Right cardiac atrium (tissue), 5 donors: ENCODE data around the gene NPFFR1. TPM values are rescaled to one million over a fixed set of nuclear protein-coding genes. Genes with fewer than 3 reads are reported as not detected.
"Not testable (repeated sequence)": the region's sequence is repeated elsewhere in the genome, so short reads cannot be mapped to it uniquely, and the experiment has no call there.

ENCODE experiments used
- ATAC-seq, 2 donors: fragments of 200-7000 bp; cut with Tn5 transposase; one replicate each; pipeline versions ENCODE4 v1.8.0 to v1.9.1; 2020; ENCODE audit warnings: moderate library complexity in 2 of 2, mild to moderate bottlenecking in 1 of 2
- DNase-seq, 3 donors: peaks; one replicate each; pipeline ENCODE4 v3.0.0-alpha.2; 2020
- H3K27ac ChIP-seq: one replicate; pipeline ENCODE4 v1.5.1; 2013; ENCODE audit warnings: mild to moderate bottlenecking, low read length, control low read depth, moderate library complexity
- H3K27me3 ChIP-seq: one replicate; pipeline ENCODE4 v1.6.1; 2013; ENCODE audit not compliant: control insufficient read depth, insufficient read depth
- H3K4me1 ChIP-seq: one replicate; pipeline ENCODE4 v1.6.1; 2013; ENCODE audit warnings: low read length; ENCODE audit not compliant: control insufficient read depth, insufficient read depth
- H3K4me3 ChIP-seq: one replicate; pipeline ENCODE4 v1.5.1; 2013; ENCODE audit warnings: low read length, control low read depth
- H3K9me3 ChIP-seq: one replicate; pipeline ENCODE4 v1.6.1; 2013; ENCODE audit warnings: low read length; ENCODE audit not compliant: control insufficient read depth
- WGBS: extraction: QIAGEN DNeasy Blood & Tissue Kit; methylation state at CpG from one replicate; pipeline ENCODE4 v1.1.7; 2013; 5-methylcytosine and 5-hydroxymethylcytosine counted together
- intact Hi-C, 4 donors: fragments of 100-400 bp; cut with DNase I; formaldehyde crosslinking; loops; one replicate each; pipeline versions ENCODE4 v1.11.0 to v1.14.0; 2022 to 2023
- polyA plus RNA-seq: library from polyadenylated mRNA; stranded (reverse); fragments of 200-250 nt; gene quantifications from one replicate; pipeline ENCODE4 v1.2.3, GENCODE V29; 2013
- total RNA-seq, 4 donors: library from RNA; stranded (reverse); fragmentation: NEBNext Ultra II Directional; extraction: Animal tissue kit (Norgen Biotek cat#: 25700); gene quantifications; one replicate each; pipeline ENCODE4 v1.2.1, GENCODE V29; 2021
- donor health status: healthy with polysubstance abuse.
- donor health status: DM: no; HTN: yes; CAD: no.
- donor health status: DM: no; HTN: no; CAD: no.
- donor health status: DM: no; HTN: yes; CAD: no; lungs with severe emphysema.
- donor health status: DM: yes; HTN: yes; CAD: no.

NPFFR1 gene
- total and polyA plus RNA-seq, 5 donors: 0.02 to 0.03 TPM; not detected in 3

DNA sequence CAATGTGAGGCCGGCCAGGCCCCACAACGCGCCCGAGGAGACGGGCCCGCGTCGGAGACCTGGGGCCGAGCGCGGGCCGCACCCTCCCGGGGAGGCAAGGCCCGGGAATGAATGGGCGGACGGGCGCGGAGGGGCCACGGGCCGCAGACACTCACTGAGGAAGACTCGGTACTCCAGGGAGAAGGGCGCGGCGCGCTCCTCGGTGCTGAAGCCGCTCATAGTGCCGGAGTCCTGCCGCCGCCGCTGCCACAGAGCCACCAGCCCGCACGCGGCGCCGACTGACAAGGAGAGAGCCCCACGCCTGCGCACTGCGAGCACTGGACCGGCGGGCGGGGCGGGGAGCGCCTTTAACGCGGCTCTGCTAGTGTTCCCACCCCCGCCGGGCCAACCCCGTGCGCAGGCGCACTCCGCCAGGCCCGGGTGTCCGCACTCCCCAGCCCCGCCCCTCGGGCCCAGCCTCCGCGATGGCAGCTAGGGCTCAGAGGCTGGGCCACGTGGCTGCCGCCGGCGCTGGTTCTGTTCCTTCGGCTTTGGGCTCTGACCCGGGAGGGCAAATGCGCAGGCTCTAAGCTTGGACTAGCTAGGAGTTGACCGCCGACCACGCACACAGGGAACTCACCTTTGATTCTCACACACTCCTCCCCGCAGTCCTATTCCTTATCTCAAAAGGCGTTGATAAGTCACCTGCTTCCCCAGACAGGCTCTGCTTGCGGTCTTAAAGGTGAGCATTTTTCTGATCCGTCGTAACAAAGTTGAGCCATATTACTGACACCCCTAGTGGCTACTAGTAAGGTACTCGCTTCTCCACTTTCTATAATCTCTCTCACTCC lies 50.5 kb downstream of the NPFFR1 start, which contains the start of gene PPA1:
Gene PPA1, minus strand, starts transcription at position 321 of the 830 bp plus-strand sequence. Its CDS starts 102 bp downstream, at position 219.
- Histone ChIP-seq H3K4me1 (no peaks in the 10 kb centered on the region), H3K9me3 (no peaks in the 10 kb centered on the region), H3K4me3 (peak within 1 kb of the TSS; percentile 87), H3K27ac (peak within 1 kb of the TSS; percentile 76), H3K27me3 (no peaks in the 10 kb centered on the region)
- intact Hi-C loops: no loop called here
- WGBS: under 1% methylated on average over 74 of the region's 74 CpGs
- DNase-seq (peak; percentile 99 to 100 (median 100)), ATAC-seq (peak; percentile 99)

DNA sequence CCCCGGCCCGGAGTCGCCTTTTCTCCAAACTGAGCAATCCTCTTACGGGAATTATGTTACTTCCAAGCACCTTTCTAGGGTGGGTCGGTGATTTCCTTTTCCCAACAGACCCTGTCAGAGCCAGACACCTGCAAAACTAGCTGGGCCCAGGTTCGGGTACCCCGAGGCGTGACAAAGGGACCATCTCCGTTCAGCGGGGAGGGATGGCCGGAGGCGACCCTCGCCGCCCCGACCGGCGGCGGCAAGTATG lies 51.0 kb downstream of the NPFFR1 start:
- WGBS: under 1% methylated on average over 18 of the region's 18 CpGs
- DNase-seq: no peak
- ATAC-seq: no peak
- intact Hi-C loops: no loop called here
- H3K27me3 ChIP-seq: no peaks in the 10 kb centered on the region
- H3K4me3 ChIP-seq: peak overlapping the region; percentile 87
- no peaks in the 10 kb centered on the region for H3K4me1 ChIP-seq
- H3K9me3 ChIP-seq: no peaks in the 10 kb centered on the region
- peak overlapping the region; percentile 42 for H3K27ac ChIP-seq

GRCh38 chr10:70232155-70232858 lies 51.5 kb downstream of the NPFFR1 start:
- WGBS: 10% methylated on average over 39 of the region's 39 CpGs
- Histone ChIP-seq H3K9me3 (no peaks in the 10 kb centered on the region), H3K27me3 (no peaks in the 10 kb centered on the region), H3K27ac (peak overlapping the region; percentile 42), H3K4me1 (peaks cover under 1% of the 10 kb centered on the region), H3K4me3 (peak overlapping the region; percentile 87)
- intact Hi-C loops: no loop called here
- peak in 2 of 3 donors; percentile 64 to 75 for DNase-seq
- peak; percentile 9 to 28 for ATAC-seq

- no peaks in the 10 kb centered on the region for H3K27me3 ChIP-seq
- intact Hi-C loops: loop anchor here in 1 of 4 donors (5.0 kb wide), 1 partner anchor 134 kb away; no protein-coding TSS in a partner anchor
- peaks cover 3% of the 10 kb centered on the region for H3K4me1 ChIP-seq
- no peaks in the 10 kb centered on the region for H3K9me3 ChIP-seq
- ATAC-seq: no peak
- no peak for DNase-seq
- H3K27ac ChIP-seq: no peak overlapping the region
- H3K4me3 ChIP-seq: no peak overlapping the region
- 53% methylated on average over 1 of the region's 1 CpG for WGBS
Measured at GRCh38 chr10:70228491-70228890, 55.3 kb downstream of the NPFFR1 start.

DNA sequence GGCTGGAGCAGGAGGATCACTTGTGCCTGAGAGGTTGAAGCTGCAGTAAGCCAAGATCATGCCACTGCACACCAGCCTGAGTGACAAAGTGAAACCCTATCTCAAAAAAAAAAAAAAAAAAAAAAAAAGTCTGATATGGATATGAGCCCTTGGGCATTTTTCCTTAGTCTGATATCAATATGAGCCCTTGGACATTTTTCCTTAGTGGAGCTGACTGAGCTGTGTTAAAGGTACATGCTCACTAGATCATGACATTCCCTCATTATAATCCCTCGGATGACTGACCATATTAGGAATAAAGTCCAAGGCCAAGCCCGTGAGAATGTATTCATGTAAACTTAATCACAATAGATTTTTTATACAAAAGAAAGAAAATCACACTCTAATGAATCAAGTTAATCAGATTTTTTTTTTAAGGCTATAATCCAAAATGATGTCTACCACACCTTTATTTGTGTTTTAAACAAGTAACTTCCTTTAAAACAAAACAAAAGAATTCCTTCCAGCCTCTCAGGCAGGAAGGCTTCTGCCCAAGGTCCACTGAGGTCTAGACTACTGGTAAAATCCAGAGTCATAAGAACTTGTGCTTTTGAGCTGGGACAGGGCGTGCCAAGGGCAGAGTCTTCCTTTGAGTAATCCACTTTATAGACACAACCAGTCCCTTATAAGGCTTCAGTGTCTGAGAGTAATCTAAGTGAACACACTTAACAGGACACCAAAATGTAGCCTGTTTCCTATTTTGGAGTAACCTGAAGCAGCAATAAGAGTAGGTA lies 56.1 kb downstream of the NPFFR1 start:
- WGBS: 81% methylated on average over 3 of the region's 3 CpGs
- H3K4me3 ChIP-seq: no peak overlapping the region
- ATAC-seq (peak; percentile 45 to 60), DNase-seq (no peak)
- H3K4me1 ChIP-seq: peaks cover 3% of the 10 kb centered on the region
- intact Hi-C loops: loop anchor here in 1 of 4 donors (5.0 kb wide), 1 partner anchor 135 kb away; no protein-coding TSS in a partner anchor
- H3K27me3 ChIP-seq: no peaks in the 10 kb centered on the region
- no peaks in the 10 kb centered on the region for H3K9me3 ChIP-seq
- no peak overlapping the region for H3K27ac ChIP-seq

GRCh38 chr10:70223728-70224127 lies 60.1 kb downstream of the NPFFR1 start:
- WGBS: 90% methylated on average over 2 of the region's 2 CpGs
- Histone ChIP-seq H3K27ac (no peak overlapping the region), H3K4me1 (peaks cover 3% of the 10 kb centered on the region), H3K27me3 (no peaks in the 10 kb centered on the region), H3K9me3 (no peaks in the 10 kb centered on the region), H3K4me3 (no peak overlapping the region)
- ATAC-seq (no peak), DNase-seq (no peak)
- intact Hi-C loops: loop anchor here in 2 of 4 donors (5.0 kb wide), 1 partner anchor 139 kb away; no protein-coding TSS in a partner anchor

DNA sequence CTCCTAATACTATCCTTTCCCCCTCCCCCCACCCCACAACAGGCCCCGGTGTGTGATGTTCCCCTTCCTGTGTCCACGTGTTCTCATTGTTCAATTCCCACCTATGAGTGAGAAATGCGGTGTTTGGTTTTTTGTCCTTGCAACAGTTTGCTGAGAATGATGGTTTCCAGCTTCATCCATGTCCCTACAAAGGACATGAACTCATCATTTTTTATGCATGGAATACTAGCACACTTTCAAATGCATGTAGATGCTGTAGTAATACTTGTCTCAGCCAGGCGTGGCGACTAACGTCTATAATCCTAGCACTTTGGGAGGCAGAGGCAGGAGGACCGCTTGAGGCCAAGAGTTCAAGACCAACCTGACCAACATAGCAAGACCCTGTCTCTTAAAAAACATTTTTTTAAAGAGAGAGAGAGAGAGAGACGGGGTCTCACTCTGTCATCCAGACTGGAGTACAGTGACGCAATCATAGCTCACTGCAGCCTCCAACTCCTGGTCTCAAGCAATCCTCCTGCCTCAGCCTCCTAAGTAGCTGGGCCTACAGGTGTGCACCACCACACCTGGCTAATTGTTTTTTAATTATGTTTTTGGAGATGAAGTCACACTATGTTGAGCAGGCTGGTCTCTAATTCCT lies 60.9 kb downstream of the NPFFR1 start:
- ATAC-seq, H3K27me3 ChIP-seq, H3K4me3 ChIP-seq, H3K9me3 ChIP-seq, DNase-seq, H3K27ac ChIP-seq, H3K4me1 ChIP-seq: not testable (repeated sequence)
- 81% methylated on average over 9 of the region's 9 CpGs for WGBS
- intact Hi-C loops: loop anchor here in 2 of 4 donors (5.0 kb wide), 1 partner anchor 139 kb away; no protein-coding TSS in a partner anchor

GRCh38 chr10:70222340-70222794 lies 61.4 kb downstream of the NPFFR1 start:
- H3K9me3 ChIP-seq: no peaks in the 10 kb centered on the region
- H3K4me1 ChIP-seq: peaks cover 3% of the 10 kb centered on the region
- H3K27me3 ChIP-seq: no peaks in the 10 kb centered on the region
- DNase-seq (no peak), ATAC-seq (no peak)
- H3K4me3 ChIP-seq: no peak overlapping the region
- 95% methylated on average over 3 of the region's 3 CpGs for WGBS
- no peak overlapping the region for H3K27ac ChIP-seq
- intact Hi-C loops: loop anchor here in 2 of 4 donors (5.0 kb wide), 1 partner anchor 140 kb away; no protein-coding TSS in a partner anchor

GRCh38 chr10:70221030-70221429 lies 62.8 kb downstream of the NPFFR1 start:
- H3K27me3 ChIP-seq: no peaks in the 10 kb centered on the region
- no peaks in the 10 kb centered on the region for H3K4me1 ChIP-seq
- no peak for ATAC-seq
- H3K4me3 ChIP-seq: no peak overlapping the region
- no peak overlapping the region for H3K27ac ChIP-seq
- 16% methylated on average over 1 of the region's 1 CpG for WGBS
- no peak for DNase-seq
- intact Hi-C loops: loop anchor here in 3 of 4 donors (2.0 to 5.0 kb wide), 2 partner anchors 141 to 144 kb away; no protein-coding TSS in a partner anchor
- H3K9me3 ChIP-seq: no peaks in the 10 kb centered on the region

GRCh38 chr10:70212879-70213278 lies 70.9 kb downstream of the NPFFR1 start:
- Histone ChIP-seq H3K4me1 (no peaks in the 10 kb centered on the region), H3K27me3 (no peaks in the 10 kb centered on the region), H3K4me3 (no peak overlapping the region), H3K27ac (no peak overlapping the region), H3K9me3 (no peaks in the 10 kb centered on the region)
- intact Hi-C loops: no loop called here
- ATAC-seq (no peak), DNase-seq (no peak)
- WGBS: 100% methylated on average over 1 of the region's 1 CpG
